ENCODE results near the gene DLK1. TPM values are rescaled to one million over a fixed set of nuclear protein-coding genes. Genes with fewer than 3 reads are reported as not detected.
A peak's percentile ranks its signal among the peaks of the same experiment; 100 is the strongest.

The DLK1 gene
- total RNA-seq, 1 donor from 2014 or later, result not detected

GRCh38 chr14:100706200-100706599, 20.5 kb upstream of the DLK1 start:
- H3K27me3 ChIP-seq (ENCODE audit: control insufficient read depth, insufficient read depth, low read length), result peaks cover 39% of the 10 kb centered on the region
- no peak for TF ChIP-seq CTCF (IDR thresholded peaks at IDR 0.05; ENCODE audit: insufficient read depth, low read length, poor library complexity, severe bottlenecking)
- no peak for DNase-seq (ENCODE audit: low read depth)

GRCh38 chr14:100706860-100707259, 19.8 kb upstream of the DLK1 start:
- no peak for DNase-seq (ENCODE audit: low read depth)
- H3K36me3 ChIP-seq (ENCODE audit: control insufficient read depth, insufficient read depth, low read length), result no peaks in the 10 kb centered on the region
- no peak for TF ChIP-seq CTCF (IDR thresholded peaks at IDR 0.05; ENCODE audit: insufficient read depth, low read length, poor library complexity, severe bottlenecking)
- no peak overlapping the region for H3K4me3 ChIP-seq (ENCODE audit: low read depth, low read length)
- peaks cover 43% of the 10 kb centered on the region for H3K27me3 ChIP-seq (ENCODE audit: control insufficient read depth, insufficient read depth, low read length)

More at GRCh38 chr14:100706200-100706599, 20.5 kb upstream of the DLK1 start:
- Histone ChIP-seq H3K4me3 (ENCODE audit: low read depth, low read length) (no peak overlapping the region), H3K36me3 (ENCODE audit: control insufficient read depth, insufficient read depth, low read length) (no peaks in the 10 kb centered on the region)

GRCh38 chr14:100708425-100709288, 18.0 kb upstream of the DLK1 start:
- no peak for DNase-seq (ENCODE audit: low read depth)
- peak; percentile 24 for TF ChIP-seq CTCF (IDR thresholded peaks at IDR 0.05; ENCODE audit: insufficient read depth, low read length, poor library complexity, severe bottlenecking)
- H3K36me3 ChIP-seq (ENCODE audit: control insufficient read depth, insufficient read depth, low read length), result no peaks in the 10 kb centered on the region
- peaks cover 44% of the 10 kb centered on the region for H3K27me3 ChIP-seq (ENCODE audit: control insufficient read depth, insufficient read depth, low read length)
- no peak overlapping the region for H3K4me3 ChIP-seq (ENCODE audit: low read depth, low read length)

- no peak for TF ChIP-seq CTCF (IDR thresholded peaks at IDR 0.05; ENCODE audit: insufficient read depth, low read length, poor library complexity, severe bottlenecking)
- Histone ChIP-seq H3K4me3 (ENCODE audit: low read depth, low read length) (no peak overlapping the region), H3K36me3 (ENCODE audit: control insufficient read depth, insufficient read depth, low read length) (no peaks in the 10 kb centered on the region), H3K27me3 (ENCODE audit: control insufficient read depth, insufficient read depth, low read length) (peaks cover 49% of the 10 kb centered on the region)
- no peak for DNase-seq (ENCODE audit: low read depth)
These were observed 17.1 kb upstream of the DLK1 start for GRCh38 chr14:100709289-100710284.

- Histone ChIP-seq H3K36me3 (ENCODE audit: control insufficient read depth, insufficient read depth, low read length) (no peaks in the 10 kb centered on the region), H3K4me3 (ENCODE audit: low read depth, low read length) (no peak overlapping the region), H3K27me3 (ENCODE audit: control insufficient read depth, insufficient read depth, low read length) (peaks cover 49% of the 10 kb centered on the region)
- no peak for TF ChIP-seq CTCF (IDR thresholded peaks at IDR 0.05; ENCODE audit: insufficient read depth, low read length, poor library complexity, severe bottlenecking)
- DNase-seq (ENCODE audit: low read depth), result no peak
These were observed 16.3 kb upstream of the DLK1 start for GRCh38 chr14:100710391-100710790.

Data from kidney epithelial cell (primary cell).